ENCODE data around the gene ITCH.
"Not testable (repeated sequence)": the region's sequence is repeated elsewhere in the genome, so short reads cannot be mapped to it uniquely, and the experiment has no call there.

The ITCH gene

DNA sequence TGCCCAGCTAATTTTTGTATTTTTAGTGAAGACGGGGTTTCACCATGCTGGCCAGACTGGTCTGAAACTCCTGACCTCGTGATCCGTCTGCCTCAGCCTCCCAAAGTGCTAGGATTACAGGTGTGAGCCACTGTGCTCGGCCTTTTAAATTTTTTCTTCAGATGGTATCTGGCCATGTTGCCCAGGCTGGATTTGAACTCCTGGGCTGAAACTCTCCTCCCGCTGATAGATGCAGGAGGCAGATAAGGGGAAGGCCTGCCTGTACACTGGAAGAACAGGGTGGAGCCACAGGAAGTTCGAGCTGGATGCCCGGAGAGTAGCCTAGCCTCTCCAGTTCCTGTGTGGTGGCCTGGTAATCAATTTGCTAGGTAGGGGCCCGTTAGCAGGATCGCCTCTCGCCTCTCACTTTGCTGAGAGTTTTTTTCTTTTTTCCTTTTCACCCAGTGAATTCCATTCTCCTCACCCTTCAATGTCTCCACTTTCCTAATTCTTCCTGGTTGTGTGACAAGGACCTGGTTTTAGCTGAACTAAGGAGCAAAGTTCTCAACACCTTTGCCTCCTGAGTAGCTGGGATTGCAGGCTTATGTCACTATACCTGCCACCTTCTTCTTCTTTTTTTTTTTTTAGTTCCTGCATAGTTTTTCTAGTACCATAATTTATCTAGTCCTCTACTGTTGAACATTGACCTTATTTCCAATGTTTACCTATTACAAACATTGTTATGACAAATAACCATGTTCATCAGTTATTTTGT is 19.4 kb upstream of the ITCH start:
- DNase-seq (ENCODE audit: low read depth) = no peak

GRCh38 chr20:34344238-34344637 is 18.8 kb upstream of the ITCH start:
- DNase-seq (ENCODE audit: low read depth) = no peak

DNA sequence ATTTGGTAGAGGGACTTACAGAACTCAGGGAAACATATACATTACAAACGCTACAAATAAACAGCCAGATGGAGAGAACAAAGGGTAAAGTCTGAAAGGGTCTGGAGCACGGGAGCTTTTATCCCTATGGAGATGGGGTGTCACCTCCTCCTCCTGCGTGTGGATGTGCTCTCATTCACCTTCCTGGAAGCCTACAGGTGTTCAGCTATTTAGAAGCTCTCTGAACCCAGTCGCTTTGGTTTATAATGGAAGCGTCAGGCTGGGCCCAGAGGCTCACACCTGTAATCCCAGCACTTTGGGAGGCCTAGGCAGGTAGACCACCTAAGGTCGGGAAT is 17.7 kb upstream of the ITCH start:
- DNase-seq (ENCODE audit: low read depth) = no peak

- not testable (repeated sequence) for DNase-seq (ENCODE audit: low read depth)
Measured at GRCh38 chr20:34345839-34346532, 17.1 kb upstream of the ITCH start.

GRCh38 chr20:34346533-34346865 is 16.6 kb upstream of the ITCH start:
- not testable (repeated sequence) for DNase-seq (ENCODE audit: low read depth)

DNA sequence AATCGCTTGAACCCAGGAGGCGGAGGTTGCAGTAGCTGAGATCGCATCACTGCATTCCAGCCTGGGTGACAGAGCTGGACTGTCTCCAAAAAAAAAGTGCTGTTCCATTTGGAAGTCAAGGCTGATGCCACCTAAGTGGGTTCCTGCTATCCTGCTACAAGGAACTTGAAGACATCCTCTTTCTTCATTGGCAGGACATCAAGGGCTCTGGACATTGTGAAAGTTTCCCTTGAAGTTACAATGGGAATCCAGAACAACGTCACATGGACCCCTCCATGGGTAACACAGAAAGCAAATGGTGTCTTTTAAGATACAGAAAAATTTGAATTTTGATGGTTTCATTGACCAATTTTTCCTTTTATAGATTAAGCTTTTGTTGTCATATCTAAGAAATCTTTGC is 15.5 kb upstream of the ITCH start:
- DNase-seq (ENCODE audit: low read depth) = no peak

DNA sequence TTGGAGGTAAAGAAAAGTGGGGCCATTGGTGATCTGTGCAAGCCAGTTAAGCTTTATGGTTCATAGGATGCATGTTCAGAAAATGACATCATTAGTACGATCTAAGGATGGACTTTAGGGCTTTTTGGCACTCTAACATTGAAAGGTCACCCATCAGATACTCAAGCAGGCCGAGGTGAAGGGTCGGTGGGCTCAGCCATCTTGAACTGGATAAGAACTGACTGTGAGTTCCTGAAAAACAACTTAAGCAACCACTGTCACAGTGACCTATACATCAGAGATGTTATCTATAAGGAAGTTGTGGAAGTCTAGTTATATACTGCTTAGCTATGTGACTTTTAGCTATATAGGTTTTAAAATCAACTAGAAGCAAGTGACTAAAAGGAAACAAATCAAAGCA is 13.0 kb upstream of the ITCH start:
- no peak for DNase-seq (ENCODE audit: low read depth)

DNA sequence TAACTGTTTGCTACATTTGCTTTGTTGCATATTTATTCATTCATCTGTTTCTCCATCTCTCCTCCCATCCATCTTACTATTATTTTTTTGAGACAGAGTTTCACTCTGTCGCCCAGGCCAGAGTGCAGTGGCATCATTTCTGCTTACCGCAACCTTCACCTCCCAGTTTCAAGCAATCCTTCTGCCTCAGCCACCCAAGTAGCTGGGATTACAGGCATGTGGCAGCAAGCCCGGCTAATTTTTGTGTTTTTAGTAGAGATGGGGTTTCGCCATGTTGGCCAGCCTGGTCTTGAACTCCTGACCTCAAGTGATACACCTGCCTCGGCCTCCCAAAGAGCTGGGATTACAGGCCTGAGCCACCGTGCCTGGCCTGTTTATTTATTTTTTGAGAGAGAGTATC is 9.6 kb upstream of the ITCH start:
- not testable (repeated sequence) for DNase-seq (ENCODE audit: low read depth)

DNA sequence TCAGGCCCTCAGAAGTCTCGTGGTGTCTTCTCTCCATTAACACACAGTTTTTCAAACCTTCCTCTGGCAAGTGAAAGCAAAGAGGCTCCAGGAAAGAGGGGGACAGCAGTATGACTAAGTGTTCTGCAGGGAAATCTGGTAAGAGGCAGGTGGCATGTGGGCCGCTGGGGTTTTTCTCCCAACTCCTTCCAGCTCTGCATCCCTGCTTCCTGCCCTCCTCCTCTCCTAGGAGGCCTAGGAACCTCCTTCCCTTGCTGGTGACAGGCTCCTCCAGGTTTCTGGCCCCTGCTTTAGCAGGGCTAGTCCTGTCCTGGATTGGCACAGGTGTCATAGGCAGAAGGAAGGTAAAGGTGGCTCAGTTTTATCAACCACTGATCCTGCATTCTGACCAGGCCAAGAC is 7.6 kb upstream of the ITCH start:
- no peak for DNase-seq (ENCODE audit: low read depth)

DNA sequence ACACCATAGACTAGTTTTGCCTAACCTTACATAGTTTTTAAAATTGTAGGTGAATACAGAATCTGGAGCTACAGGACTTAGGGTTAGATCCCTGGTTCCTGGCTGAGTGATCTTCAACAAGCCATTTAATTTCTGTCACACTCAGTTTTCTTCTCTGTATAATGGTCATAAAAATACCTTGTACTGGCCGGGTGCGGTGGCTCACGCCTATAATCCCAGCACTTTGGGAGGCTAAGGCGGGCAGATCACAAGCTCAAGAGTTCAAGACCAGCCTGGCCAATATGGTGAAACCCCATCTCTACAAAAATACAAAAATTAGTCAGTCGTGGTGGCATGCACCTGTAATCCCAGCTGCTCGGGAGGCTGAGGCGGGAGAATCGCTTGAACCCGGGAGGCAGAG is 3.3 kb upstream of the ITCH start:
- not testable (repeated sequence) for DNase-seq (ENCODE audit: low read depth)

DNA sequence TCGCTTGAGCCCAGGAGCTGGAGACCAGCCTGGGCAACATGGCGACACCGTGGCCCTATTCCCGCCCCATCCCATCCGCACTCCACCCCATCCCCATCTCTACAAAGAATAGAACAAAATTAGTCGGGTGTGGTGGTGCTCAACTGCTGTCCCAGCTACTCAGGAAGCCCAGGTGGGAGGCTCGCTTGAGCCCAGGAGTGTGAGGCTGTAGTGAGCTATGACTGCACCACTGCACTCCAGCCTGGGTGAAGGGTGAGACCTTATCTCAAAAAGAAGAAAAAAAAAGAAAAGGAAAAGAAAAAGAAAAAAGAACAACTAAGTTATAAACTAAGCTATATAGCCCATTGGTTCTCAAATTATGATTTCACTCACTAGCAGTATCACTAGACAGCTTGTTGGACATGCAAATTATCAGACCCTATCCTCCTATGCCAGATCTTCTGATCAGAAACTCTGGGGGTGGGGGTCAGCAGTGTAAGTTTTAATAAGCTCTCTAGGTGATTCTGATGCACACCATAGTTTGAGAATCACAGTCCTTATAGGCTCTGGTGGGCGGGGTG is 491 bp upstream of the ITCH start:
- no peak for DNase-seq (ENCODE audit: low read depth)

DNA sequence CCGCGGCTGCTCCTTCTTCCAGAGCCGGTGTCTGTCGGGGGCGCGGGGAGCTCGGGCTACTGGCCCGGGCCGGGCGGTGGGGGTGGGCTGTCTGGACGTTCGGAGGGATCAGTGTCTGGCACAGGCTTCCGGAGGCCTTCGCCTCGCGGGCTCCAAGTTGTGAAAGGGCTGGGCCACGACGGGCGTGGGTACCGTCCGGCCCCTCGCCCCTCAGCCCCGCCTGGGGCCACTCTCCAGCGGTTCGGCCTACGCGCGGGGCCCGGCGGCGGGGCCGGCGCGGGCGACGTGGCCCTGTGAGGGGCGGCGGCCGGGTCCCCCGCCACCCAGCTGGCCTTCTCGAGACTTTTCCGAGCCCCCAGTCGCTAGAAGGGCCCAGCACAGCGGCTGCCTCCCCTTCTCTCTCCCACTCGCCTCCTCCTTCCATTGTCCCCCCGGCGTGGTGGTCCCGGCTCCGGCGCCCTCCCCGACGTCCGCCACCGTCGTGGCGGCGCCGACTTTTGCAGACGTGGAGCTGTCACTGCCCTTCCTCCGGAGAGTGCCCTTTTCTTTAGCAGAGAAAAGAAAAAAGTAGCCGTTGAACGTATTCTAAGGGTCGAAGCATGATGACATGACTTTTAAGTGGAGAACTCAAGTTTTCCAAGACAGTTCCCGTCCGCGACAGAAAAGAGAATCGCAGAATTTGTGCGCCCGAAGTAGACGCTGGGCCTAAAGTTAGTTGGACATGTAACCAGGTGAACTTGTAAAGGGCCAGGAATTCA is 571 bp downstream of the ITCH start:
- no peak for DNase-seq (ENCODE audit: low read depth)

DNA sequence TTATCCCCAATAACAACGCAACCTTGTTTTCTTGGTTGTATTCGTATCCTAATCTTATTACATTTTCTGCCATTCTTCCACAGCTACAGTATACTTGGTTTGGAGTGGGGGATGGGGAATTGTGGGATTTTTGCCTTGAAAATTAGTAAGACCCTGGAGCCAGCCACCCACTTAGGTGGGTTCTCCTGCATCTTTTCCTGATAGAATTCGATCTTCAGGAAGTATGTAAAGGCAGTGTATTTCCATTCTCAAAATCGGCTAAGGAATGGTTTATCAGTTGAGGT is 1.1 kb downstream of the ITCH start:
- DNase-seq (ENCODE audit: low read depth) = no peak

GRCh38 chr20:34365765-34366213 is 2.7 kb downstream of the ITCH start:
- no peak for DNase-seq (ENCODE audit: low read depth)

DNA sequence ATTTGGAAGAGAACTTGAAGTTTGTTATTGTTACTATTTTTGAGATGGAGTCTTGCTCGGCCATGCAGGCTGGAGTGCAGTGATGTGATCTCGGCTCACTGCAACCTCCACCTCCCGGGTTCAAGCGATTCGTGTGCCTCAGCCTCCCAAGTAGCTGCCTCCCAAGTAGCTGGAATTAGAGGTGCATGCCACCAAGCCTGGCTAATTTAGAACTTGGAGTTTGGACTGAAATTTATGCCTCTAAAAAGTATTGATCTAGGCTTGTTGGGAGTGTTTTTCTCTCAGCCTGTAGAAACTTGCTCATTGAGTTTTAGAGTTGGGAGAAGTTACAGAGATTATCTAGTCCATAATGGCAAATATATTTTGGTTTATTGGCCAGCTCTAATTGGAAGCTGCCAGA is 4.1 kb downstream of the ITCH start:
- DNase-seq (ENCODE audit: low read depth) = no peak

DNA sequence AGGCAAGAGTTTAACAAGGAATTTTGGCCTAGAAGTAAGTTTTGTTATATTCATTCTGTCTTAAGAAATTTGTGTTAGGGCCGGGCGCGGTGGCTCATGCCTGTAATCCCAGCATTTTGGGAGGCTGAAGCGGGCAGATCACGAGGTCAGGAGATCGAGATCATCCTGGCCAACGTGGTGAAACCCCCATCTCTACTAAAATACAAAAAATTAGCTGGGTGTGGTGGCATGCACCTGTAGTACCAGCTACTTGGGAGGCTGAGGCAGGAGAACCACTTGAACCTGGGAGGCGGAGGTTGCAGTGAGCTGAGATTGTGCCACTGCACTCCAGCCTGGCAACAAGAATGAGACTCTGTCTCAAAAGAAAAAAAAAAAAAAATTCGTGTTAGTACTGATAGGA is 4.8 kb downstream of the ITCH start:
- DNase-seq (ENCODE audit: low read depth) = not testable (repeated sequence)

DNA sequence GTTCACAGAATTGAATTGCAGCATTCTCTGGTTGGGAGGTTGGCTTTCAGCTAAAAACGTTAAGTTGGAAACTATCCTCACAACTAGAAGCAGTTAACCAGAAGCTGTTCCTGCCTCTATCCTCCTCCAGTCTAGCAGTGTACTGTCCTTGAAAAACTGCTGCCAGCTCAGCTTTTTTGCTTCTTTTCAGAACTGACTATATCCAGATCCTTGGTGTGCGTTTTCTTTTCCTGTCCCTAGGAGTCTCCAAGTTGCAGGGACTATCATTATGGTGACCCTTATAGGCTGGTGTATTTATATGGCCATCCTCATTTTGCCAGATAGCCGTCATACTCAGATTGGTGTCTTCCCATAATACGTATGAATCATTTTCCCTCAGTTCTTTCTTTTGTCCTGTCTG is 5.5 kb downstream of the ITCH start:
- DNase-seq (ENCODE audit: low read depth) = no peak

DNA sequence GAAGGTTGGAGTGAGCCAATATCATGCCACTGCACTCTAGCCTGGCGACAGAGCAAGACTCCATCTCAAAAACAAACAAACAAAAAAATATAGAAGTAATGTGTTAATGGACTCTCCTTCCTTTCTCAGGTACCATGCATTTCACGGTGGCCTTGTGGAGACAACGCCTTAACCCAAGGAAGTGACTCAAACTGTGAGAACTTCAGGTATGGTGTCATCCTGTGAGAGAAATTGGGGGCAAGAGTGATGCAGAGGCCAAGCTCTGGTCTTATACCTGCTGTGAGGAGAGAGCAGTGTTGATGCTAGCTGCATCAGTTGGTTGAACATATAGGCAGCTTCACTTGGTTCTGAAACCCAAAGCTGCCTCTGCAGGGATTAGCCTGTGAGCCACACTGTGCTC is 6.2 kb downstream of the ITCH start:
- DNase-seq (ENCODE audit: low read depth) = no peak

DNA sequence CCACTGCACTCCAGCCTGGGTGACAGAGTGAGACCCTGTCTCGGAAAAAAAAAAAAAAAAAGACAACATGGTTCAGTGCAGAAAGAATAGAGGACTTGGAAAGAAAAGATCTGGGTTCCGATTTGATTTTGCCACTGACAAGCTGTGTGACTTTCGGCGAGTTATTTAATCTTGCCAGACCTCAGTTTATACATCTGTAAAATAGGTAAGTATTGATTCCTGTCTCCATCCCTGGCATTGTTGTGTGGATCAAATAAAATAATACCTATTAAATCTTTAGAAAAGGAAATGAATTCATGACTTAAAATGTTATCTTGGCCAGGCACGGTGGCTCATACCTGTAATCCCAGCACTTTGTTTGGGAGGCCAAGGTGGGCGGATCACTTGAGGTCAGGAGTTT is 7.0 kb downstream of the ITCH start:
- no peak for DNase-seq (ENCODE audit: low read depth)

- DNase-seq (ENCODE audit: low read depth) = no peak
Measured at GRCh38 chr20:34373445-34373844, 10.4 kb downstream of the ITCH start.

GRCh38 chr20:34374209-34374760 is 11.2 kb downstream of the ITCH start:
- no peak for DNase-seq (ENCODE audit: low read depth)

GRCh38 chr20:34375977-34376430 is 12.9 kb downstream of the ITCH start:
- DNase-seq (ENCODE audit: low read depth) = no peak

All from activated T-helper 1 cell treated with Interleukin-2 at 50 U/mL for 16 hours (primary cell).